Activated T-cell treated with anti-CD3 and anti-CD28 coated beads, Interleukin-2, amount 50 U/mL, for 4 hours (primary cell): Measurements from ENCODE around the gene BHMT2. TPM values are rescaled to one million over a fixed set of nuclear protein-coding genes. Genes with fewer than 3 reads are reported as not detected.
A peak's percentile ranks its signal among the peaks of the same experiment; 100 is the strongest.

ENCODE experiments used
- ATAC-seq, 2 donors: fragments of 200-7000 bp; cut with Tn5 transposase; one replicate each; pipeline ENCODE4 v1.10.0; 2021
- DNase-seq: peaks from one replicate; pipeline ENCODE4 v3.0.0-alpha.2; 2020
- H3K27me3 Mint-ChIP-seq: one replicate; pipeline ENCODE4 v1.8.0; 2021; ENCODE audit warnings: low read depth, mixed read lengths
- H3K36me3 Mint-ChIP-seq: one replicate; pipeline ENCODE4 v1.8.0; 2022; ENCODE audit warnings: mixed read lengths; ENCODE audit not compliant: insufficient read depth
- H3K4me1 Mint-ChIP-seq: one replicate; pipeline ENCODE4 v1.8.0; 2021; ENCODE audit warnings: low read depth, mixed read lengths
- H3K4me3 Mint-ChIP-seq: one replicate; pipeline ENCODE4 v1.8.0; 2021; ENCODE audit warnings: mild to moderate bottlenecking, moderate library complexity, mixed read lengths
- H3K9me3 Mint-ChIP-seq: one replicate; pipeline ENCODE4 v1.8.0; 2021; ENCODE audit warnings: mixed read lengths
- total RNA-seq, 3 donors: library from RNA; stranded (reverse); gene quantifications; one replicate each; pipeline ENCODE4 v1.2.1, GENCODE V29; 2021

BHMT2 gene
- total RNA-seq, result not detected

GRCh38 chr5:79069488-79070349 is at the start of gene BHMT2, which contains the start of gene DMGDH:
Gene BHMT2 (plus strand): TSS chr5:79069767. CDS start chr5:79069783, 16 bp downstream.
Gene DMGDH (minus strand): TSS chr5:79069674. CDS start chr5:79069620, 54 bp downstream.
- H3K27me3 Mint-ChIP-seq, result peaks cover 38% of the 10 kb centered on the region
- peak in 1 of 2 donors; percentile 41 for ATAC-seq
- H3K4me3 Mint-ChIP-seq, result no peak within 1 kb of the TSS

DNA sequence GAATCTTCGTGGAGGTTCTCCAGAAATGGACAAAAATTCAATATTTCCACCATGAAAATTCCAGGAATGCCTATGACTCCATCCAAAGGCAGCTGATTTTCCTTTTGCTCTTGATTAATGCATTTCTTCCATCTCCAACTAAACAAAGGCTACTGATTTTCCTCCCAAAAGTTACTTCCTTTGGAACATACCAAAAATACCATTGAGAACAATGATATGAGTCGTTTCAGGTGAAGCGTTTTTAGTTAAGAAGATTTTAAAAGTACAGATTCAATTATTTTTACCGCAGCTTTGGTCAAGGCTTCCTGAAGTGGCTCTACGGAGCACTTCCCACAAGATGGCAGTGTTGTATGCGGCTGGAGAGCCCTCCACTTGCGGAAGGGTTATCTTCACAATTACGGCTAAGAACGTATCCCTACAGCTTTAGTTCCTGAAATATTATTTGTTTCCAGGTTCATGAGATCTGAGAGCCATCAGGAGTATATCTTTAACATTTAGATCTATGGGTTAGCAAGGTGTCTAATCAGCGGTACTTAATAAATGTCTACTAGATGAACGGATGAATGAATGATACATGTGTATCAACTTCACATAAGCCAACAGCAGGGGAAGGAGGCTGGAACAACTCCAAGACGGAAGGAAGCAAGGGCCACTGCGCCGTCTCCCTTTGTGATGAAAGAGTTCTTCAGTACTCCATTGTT is 48.6 kb upstream of the BHMT2 start:
- Mint-ChIP-seq H3K9me3 (no peaks in the 10 kb centered on the region), H3K4me3 (no peak overlapping the region), H3K36me3 (no peaks in the 10 kb centered on the region), H3K27me3 (peaks cover 47% of the 10 kb centered on the region), H3K4me1 (peaks cover 10% of the 10 kb centered on the region)
- ATAC-seq, result peak in 1 of 2 donors; percentile 71
- peak; percentile 7 for DNase-seq

More at GRCh38 chr5:79069488-79070349, at the start of gene BHMT2, which contains the start of gene DMGDH:
- Mint-ChIP-seq H3K9me3 (no peaks in the 10 kb centered on the region), H3K4me1 (no peaks in the 10 kb centered on the region), H3K36me3 (no peaks in the 10 kb centered on the region)
- DNase-seq, result no peak

DNA sequence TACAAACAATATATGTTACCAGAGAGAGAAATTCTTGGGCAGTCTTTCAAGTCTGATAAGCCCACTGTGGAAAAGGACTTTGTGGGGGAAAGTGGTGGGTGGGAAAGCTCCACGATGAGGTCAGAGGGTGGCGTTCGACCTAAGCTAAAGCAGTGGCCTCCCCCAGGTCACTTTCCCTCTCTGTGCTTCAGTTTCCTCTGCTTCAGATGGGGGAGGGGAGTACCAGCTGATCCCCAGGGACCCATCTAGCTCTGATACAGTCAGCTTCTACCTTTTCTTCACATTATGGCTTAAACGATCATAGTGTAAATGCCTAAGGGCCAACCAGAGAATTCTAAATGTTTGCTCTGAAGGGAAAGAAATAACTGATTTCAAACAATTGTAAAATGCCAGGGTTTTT is 47.8 kb upstream of the BHMT2 start:
- H3K4me3 Mint-ChIP-seq, result no peak overlapping the region
- H3K36me3 Mint-ChIP-seq, result no peaks in the 10 kb centered on the region
- H3K27me3 Mint-ChIP-seq, result peaks cover 49% of the 10 kb centered on the region
- DNase-seq (no peak), ATAC-seq (no peak)
- H3K4me1 Mint-ChIP-seq, result peaks cover 10% of the 10 kb centered on the region
- no peaks in the 10 kb centered on the region for H3K9me3 Mint-ChIP-seq

DNA sequence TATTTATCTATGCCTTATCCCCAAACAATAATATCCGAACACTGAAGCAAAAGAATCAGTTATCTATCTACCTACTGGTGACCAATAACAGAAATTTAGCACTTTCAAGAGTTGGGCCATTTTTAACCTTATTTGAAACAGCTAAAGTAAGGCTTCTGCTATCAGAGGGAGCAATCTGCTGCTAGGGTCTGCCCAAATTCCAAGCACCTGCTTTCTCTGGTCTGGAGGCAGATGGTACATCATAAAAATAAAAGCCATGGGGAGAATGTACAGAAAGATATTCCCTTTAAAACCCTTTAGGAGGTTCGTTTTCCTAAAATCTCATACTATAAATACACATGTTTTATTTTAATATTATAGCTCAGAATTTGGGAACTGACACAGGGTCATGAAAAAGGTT is 46.8 kb upstream of the BHMT2 start:
- no peak for ATAC-seq
- Mint-ChIP-seq H3K9me3 (no peaks in the 10 kb centered on the region), H3K4me1 (peaks cover 10% of the 10 kb centered on the region), H3K27me3 (peaks cover 56% of the 10 kb centered on the region), H3K4me3 (no peak overlapping the region), H3K36me3 (no peaks in the 10 kb centered on the region)
- no peak for DNase-seq

DNA sequence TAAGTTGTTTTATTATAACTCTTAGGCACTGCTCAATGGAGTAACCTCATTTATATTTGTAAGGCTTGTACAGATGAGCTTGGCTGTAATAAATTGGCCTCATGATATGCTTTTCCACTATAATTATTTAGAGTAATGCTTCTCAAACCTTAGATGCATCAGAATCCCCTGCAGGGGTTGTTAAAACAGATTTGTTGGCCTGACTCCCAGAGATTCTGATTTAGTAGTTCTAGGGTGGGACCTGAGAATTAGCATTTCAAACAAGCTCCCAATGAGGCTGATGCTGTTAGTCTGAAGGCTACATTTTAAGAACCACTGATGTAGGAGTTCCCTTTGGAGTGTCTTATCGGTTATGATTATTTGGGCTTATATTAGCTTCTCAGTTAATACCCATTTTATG is 46.2 kb upstream of the BHMT2 start:
- Mint-ChIP-seq H3K27me3 (peaks cover 52% of the 10 kb centered on the region), H3K36me3 (no peaks in the 10 kb centered on the region), H3K9me3 (no peaks in the 10 kb centered on the region), H3K4me3 (no peak overlapping the region), H3K4me1 (peaks cover 10% of the 10 kb centered on the region)
- DNase-seq (no peak), ATAC-seq (no peak)

- no peak overlapping the region for H3K4me3 Mint-ChIP-seq
- no peaks in the 10 kb centered on the region for H3K36me3 Mint-ChIP-seq
- peaks cover 52% of the 10 kb centered on the region for H3K27me3 Mint-ChIP-seq
- DNase-seq, result no peak
- no peak for ATAC-seq
- peaks cover 10% of the 10 kb centered on the region for H3K4me1 Mint-ChIP-seq
- H3K9me3 Mint-ChIP-seq, result no peaks in the 10 kb centered on the region
Measured at GRCh38 chr5:79023947-79024346, 45.6 kb upstream of the BHMT2 start.

DNA sequence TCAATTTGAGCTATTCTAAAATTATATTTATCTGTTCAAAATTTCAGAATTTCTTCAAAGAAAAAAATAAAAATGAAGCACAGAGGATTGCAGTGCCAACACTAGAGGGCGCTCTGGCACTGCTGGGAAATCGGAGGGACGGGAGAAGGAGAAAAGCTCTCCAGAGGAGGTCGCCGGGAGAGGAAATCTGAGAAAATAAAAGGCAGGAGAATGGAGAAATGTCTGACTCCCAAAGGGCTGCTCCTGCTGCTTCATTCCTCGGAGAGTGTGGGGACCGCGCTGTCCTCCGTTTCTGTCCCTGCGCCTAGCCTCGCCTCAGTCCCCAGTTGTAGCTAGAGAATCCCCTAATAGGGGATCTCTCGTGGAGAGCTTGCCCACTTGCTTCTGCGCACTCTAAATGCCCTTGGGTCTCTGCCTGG is 44.5 kb upstream of the BHMT2 start:
- peaks cover 46% of the 10 kb centered on the region for H3K27me3 Mint-ChIP-seq
- peak; percentile 41 to 43 for ATAC-seq
- H3K4me1 Mint-ChIP-seq, result peaks cover 10% of the 10 kb centered on the region
- no peaks in the 10 kb centered on the region for H3K9me3 Mint-ChIP-seq
- peak; percentile 24 for DNase-seq
- no peaks in the 10 kb centered on the region for H3K36me3 Mint-ChIP-seq
- peak overlapping the region; percentile 50 for H3K4me3 Mint-ChIP-seq

DNA sequence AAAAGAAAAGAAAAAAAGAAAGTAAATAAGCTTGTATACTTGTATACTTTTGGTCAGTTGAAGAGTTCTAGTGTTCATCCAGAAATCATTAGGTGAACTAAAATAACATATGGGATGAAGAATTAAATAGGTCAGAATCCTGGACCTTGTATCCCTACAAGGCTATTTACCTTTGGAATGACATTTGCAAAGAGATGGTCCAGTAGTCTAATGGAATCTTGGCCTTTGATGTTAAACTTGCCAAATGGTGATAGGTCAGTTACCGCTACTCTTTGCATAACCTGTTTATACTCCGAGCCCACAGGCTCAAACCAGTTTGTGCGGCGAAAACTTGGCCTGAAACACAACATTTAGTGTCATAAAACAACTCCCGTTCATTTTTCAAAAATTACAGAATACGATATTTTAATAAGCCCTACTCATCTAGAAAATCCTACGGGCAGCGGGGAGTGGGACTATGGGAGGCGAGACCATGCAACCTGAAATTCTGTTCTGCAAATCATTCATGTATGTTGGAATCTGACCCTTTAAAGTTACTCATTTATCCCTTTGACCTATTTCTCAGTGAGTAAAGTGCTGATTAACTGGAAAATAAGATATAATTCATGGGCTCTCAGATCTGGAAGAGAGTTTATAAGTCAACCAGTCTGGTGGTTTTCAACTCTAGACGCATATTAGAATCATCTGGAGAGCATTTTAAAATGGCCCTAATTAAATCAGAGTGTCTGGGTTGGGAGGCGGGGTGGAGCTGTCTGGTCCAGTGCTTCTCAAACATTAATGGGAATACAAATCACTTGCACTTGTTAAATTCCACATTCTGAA is 38.7 kb upstream of the BHMT2 start:
- H3K9me3 Mint-ChIP-seq, result no peaks in the 10 kb centered on the region
- ATAC-seq (no peak), DNase-seq (no peak)

DNA sequence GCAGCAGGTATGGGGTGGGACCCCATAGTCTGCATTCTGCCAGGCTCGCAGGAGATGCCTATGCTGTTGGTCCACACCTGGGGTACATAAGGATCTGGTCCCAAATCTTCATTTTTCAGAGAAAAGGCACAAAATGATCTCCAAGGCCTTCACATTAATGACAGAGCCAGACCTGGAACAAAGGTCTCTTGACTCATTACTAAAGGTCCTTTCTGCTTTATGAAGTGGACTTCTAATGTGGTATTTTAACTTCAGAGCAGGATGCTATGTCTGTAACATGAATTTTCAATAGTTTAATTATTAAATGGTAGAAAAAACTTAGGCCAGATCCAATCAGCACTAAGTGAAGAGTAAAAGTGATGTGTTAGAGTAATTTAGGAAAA is 38.1 kb upstream of the BHMT2 start:
- ATAC-seq (no peak), DNase-seq (no peak)
- no peaks in the 10 kb centered on the region for H3K9me3 Mint-ChIP-seq
- H3K27me3 Mint-ChIP-seq, result peaks cover 10% of the 10 kb centered on the region
- no peaks in the 10 kb centered on the region for H3K4me1 Mint-ChIP-seq
- no peak overlapping the region for H3K4me3 Mint-ChIP-seq
- H3K36me3 Mint-ChIP-seq, result no peaks in the 10 kb centered on the region

More for the DNA sequence above, 38.7 kb upstream of the BHMT2 start:
- H3K36me3 Mint-ChIP-seq, result no peaks in the 10 kb centered on the region
- H3K4me3 Mint-ChIP-seq, result no peak overlapping the region
- H3K27me3 Mint-ChIP-seq, result peaks cover 12% of the 10 kb centered on the region
- no peaks in the 10 kb centered on the region for H3K4me1 Mint-ChIP-seq

- Mint-ChIP-seq H3K36me3 (no peaks in the 10 kb centered on the region), H3K4me3 (no peak overlapping the region), H3K27me3 (peaks cover 4% of the 10 kb centered on the region), H3K4me1 (no peaks in the 10 kb centered on the region), H3K9me3 (no peaks in the 10 kb centered on the region)
- DNase-seq (no peak), ATAC-seq (no peak)
Measured at GRCh38 chr5:79032031-79032695, 37.4 kb upstream of the BHMT2 start.

- DNase-seq, result no peak
Measured at GRCh38 chr5:79032782-79033181, 36.8 kb upstream of the BHMT2 start.

GRCh38 chr5:79035237-79035636 is 34.3 kb upstream of the BHMT2 start:
- Mint-ChIP-seq H3K27me3 (peaks cover 3% of the 10 kb centered on the region), H3K9me3 (no peaks in the 10 kb centered on the region), H3K36me3 (no peaks in the 10 kb centered on the region), H3K4me3 (no peak overlapping the region), H3K4me1 (no peaks in the 10 kb centered on the region)
- no peak for DNase-seq
- no peak for ATAC-seq

More at GRCh38 chr5:79032782-79033181, 36.8 kb upstream of the BHMT2 start:
- no peaks in the 10 kb centered on the region for H3K4me1 Mint-ChIP-seq
- ATAC-seq, result no peak
- no peak overlapping the region for H3K4me3 Mint-ChIP-seq
- no peaks in the 10 kb centered on the region for H3K9me3 Mint-ChIP-seq
- H3K36me3 Mint-ChIP-seq, result no peaks in the 10 kb centered on the region
- peaks cover under 1% of the 10 kb centered on the region for H3K27me3 Mint-ChIP-seq

GRCh38 chr5:79036769-79037168 is 32.8 kb upstream of the BHMT2 start:
- no peaks in the 10 kb centered on the region for H3K4me1 Mint-ChIP-seq
- no peak for ATAC-seq
- H3K9me3 Mint-ChIP-seq, result no peaks in the 10 kb centered on the region
- DNase-seq, result no peak
- H3K36me3 Mint-ChIP-seq, result no peaks in the 10 kb centered on the region
- H3K4me3 Mint-ChIP-seq, result no peak overlapping the region
- peaks cover 3% of the 10 kb centered on the region for H3K27me3 Mint-ChIP-seq

- ATAC-seq, result no peak
- no peak for DNase-seq
- Mint-ChIP-seq H3K27me3 (peaks cover 11% of the 10 kb centered on the region), H3K4me3 (no peak overlapping the region), H3K9me3 (no peaks in the 10 kb centered on the region), H3K4me1 (no peaks in the 10 kb centered on the region), H3K36me3 (no peaks in the 10 kb centered on the region)
Measured at GRCh38 chr5:79042188-79042587, 27.4 kb upstream of the BHMT2 start.
